Activated naive CD8-positive, alpha-beta T cell (primary cell): ENCODE results near the gene BLTP2.

Experiments
- H3K27ac Mint-ChIP-seq: one replicate; pipeline ENCODE4 v1.8.0; 2021; ENCODE audit warnings: mixed read lengths
- H3K27me3 Mint-ChIP-seq: one replicate; pipeline ENCODE4 v1.8.0; 2021; ENCODE audit warnings: mixed read lengths
- H3K36me3 Mint-ChIP-seq: one replicate; pipeline ENCODE4 v1.8.0; 2021; ENCODE audit warnings: mixed read lengths
- H3K4me1 Mint-ChIP-seq: one replicate; pipeline ENCODE4 v1.8.0; 2021; ENCODE audit warnings: low read depth, mixed read lengths
- H3K4me3 Mint-ChIP-seq: one replicate; pipeline ENCODE4 v1.8.0; 2021; ENCODE audit warnings: mild to moderate bottlenecking, mixed read lengths
- H3K9me3 Mint-ChIP-seq: one replicate; pipeline ENCODE4 v1.8.0; 2021; ENCODE audit warnings: low read depth, mixed read lengths

BLTP2 gene

GRCh38 chr17:28644787-28645575, at the start of gene BLTP2:
TSS of gene BLTP2 (minus strand) at chr17:28645158. CDS start at chr17:28645056, 102 bp downstream.
- H3K27ac Mint-ChIP-seq, result peak within 1 kb of the TSS; percentile 90
- no peaks in the 10 kb centered on the region for H3K9me3 Mint-ChIP-seq
- peak within 1 kb of the TSS; percentile 97 for H3K4me3 Mint-ChIP-seq
- H3K36me3 Mint-ChIP-seq, result peaks cover 9% of the 10 kb centered on the region
- H3K4me1 Mint-ChIP-seq, result peaks cover 34% of the 10 kb centered on the region
- no peaks in the 10 kb centered on the region for H3K27me3 Mint-ChIP-seq

- Mint-ChIP-seq H3K4me1 (no peaks in the 10 kb centered on the region), H3K9me3 (no peaks in the 10 kb centered on the region), H3K27ac (no peak overlapping the region), H3K4me3 (no peak overlapping the region), H3K36me3 (peaks cover 3% of the 10 kb centered on the region), H3K27me3 (no peaks in the 10 kb centered on the region)
Observed at GRCh38 chr17:28693869-28694268, 48.9 kb upstream of the BLTP2 start.

- no peaks in the 10 kb centered on the region for H3K9me3 Mint-ChIP-seq
- H3K27me3 Mint-ChIP-seq, result no peaks in the 10 kb centered on the region
- no peak overlapping the region for H3K4me3 Mint-ChIP-seq
- no peaks in the 10 kb centered on the region for H3K4me1 Mint-ChIP-seq
- H3K36me3 Mint-ChIP-seq, result peaks cover 9% of the 10 kb centered on the region
- no peak overlapping the region for H3K27ac Mint-ChIP-seq
Observed at GRCh38 chr17:28689011-28689410, 44.1 kb upstream of the BLTP2 start.

- peaks cover 6% of the 10 kb centered on the region for H3K36me3 Mint-ChIP-seq
Observed at GRCh38 chr17:28688481-28688880, 43.5 kb upstream of the BLTP2 start.

GRCh38 chr17:28686296-28686695, 41.3 kb upstream of the BLTP2 start:
- Mint-ChIP-seq H3K4me3 (no peak overlapping the region), H3K9me3 (no peaks in the 10 kb centered on the region), H3K27me3 (no peaks in the 10 kb centered on the region), H3K27ac (no peak overlapping the region), H3K4me1 (no peaks in the 10 kb centered on the region), H3K36me3 (peaks cover 6% of the 10 kb centered on the region)

More at GRCh38 chr17:28688481-28688880, 43.5 kb upstream of the BLTP2 start:
- Mint-ChIP-seq H3K27ac (no peak overlapping the region), H3K4me3 (no peak overlapping the region), H3K27me3 (no peaks in the 10 kb centered on the region), H3K4me1 (no peaks in the 10 kb centered on the region), H3K9me3 (no peaks in the 10 kb centered on the region)

GRCh38 chr17:28685366-28685765, 40.4 kb upstream of the BLTP2 start:
- Mint-ChIP-seq H3K4me1 (no peaks in the 10 kb centered on the region), H3K27me3 (no peaks in the 10 kb centered on the region), H3K27ac (no peak overlapping the region), H3K4me3 (no peak overlapping the region), H3K9me3 (no peaks in the 10 kb centered on the region), H3K36me3 (peaks cover 6% of the 10 kb centered on the region)

GRCh38 chr17:28684963-28685362, 40.0 kb upstream of the BLTP2 start:
- Mint-ChIP-seq H3K27me3 (no peaks in the 10 kb centered on the region), H3K9me3 (no peaks in the 10 kb centered on the region), H3K4me1 (no peaks in the 10 kb centered on the region), H3K4me3 (no peak overlapping the region), H3K36me3 (peaks cover 6% of the 10 kb centered on the region), H3K27ac (no peak overlapping the region)

GRCh38 chr17:28682655-28683054, 37.7 kb upstream of the BLTP2 start:
- H3K27me3 Mint-ChIP-seq, result no peaks in the 10 kb centered on the region

GRCh38 chr17:28675980-28676379, 31.0 kb upstream of the BLTP2 start:
- no peaks in the 10 kb centered on the region for H3K27me3 Mint-ChIP-seq
- H3K4me3 Mint-ChIP-seq, result no peak overlapping the region
- H3K9me3 Mint-ChIP-seq, result no peaks in the 10 kb centered on the region
- H3K36me3 Mint-ChIP-seq, result peaks cover 7% of the 10 kb centered on the region
- H3K4me1 Mint-ChIP-seq, result no peaks in the 10 kb centered on the region
- H3K27ac Mint-ChIP-seq, result no peak overlapping the region

More at GRCh38 chr17:28682655-28683054, 37.7 kb upstream of the BLTP2 start:
- H3K36me3 Mint-ChIP-seq, result peaks cover 6% of the 10 kb centered on the region
- no peak overlapping the region for H3K27ac Mint-ChIP-seq
- no peaks in the 10 kb centered on the region for H3K4me1 Mint-ChIP-seq
- no peaks in the 10 kb centered on the region for H3K9me3 Mint-ChIP-seq
- H3K4me3 Mint-ChIP-seq, result no peak overlapping the region

GRCh38 chr17:28675490-28675889, 30.5 kb upstream of the BLTP2 start:
- no peak overlapping the region for H3K27ac Mint-ChIP-seq
- H3K36me3 Mint-ChIP-seq, result peaks cover 7% of the 10 kb centered on the region
- no peak overlapping the region for H3K4me3 Mint-ChIP-seq
- no peaks in the 10 kb centered on the region for H3K9me3 Mint-ChIP-seq
- H3K4me1 Mint-ChIP-seq, result no peaks in the 10 kb centered on the region
- H3K27me3 Mint-ChIP-seq, result no peaks in the 10 kb centered on the region

- Mint-ChIP-seq H3K36me3 (peaks cover 7% of the 10 kb centered on the region), H3K4me3 (no peak overlapping the region), H3K27ac (no peak overlapping the region), H3K9me3 (no peaks in the 10 kb centered on the region), H3K27me3 (no peaks in the 10 kb centered on the region), H3K4me1 (peaks cover 30% of the 10 kb centered on the region)
Observed at GRCh38 chr17:28669918-28670317, 25.0 kb upstream of the BLTP2 start.

- peak overlapping the region; percentile 61 for H3K27ac Mint-ChIP-seq
- no peak overlapping the region for H3K4me3 Mint-ChIP-seq
- H3K36me3 Mint-ChIP-seq, result peaks cover 5% of the 10 kb centered on the region
- H3K4me1 Mint-ChIP-seq, result peaks cover 49% of the 10 kb centered on the region
- H3K9me3 Mint-ChIP-seq, result no peaks in the 10 kb centered on the region
- no peaks in the 10 kb centered on the region for H3K27me3 Mint-ChIP-seq
Observed at GRCh38 chr17:28667870-28668269, 22.9 kb upstream of the BLTP2 start.

GRCh38 chr17:28665994-28666393, 21.0 kb upstream of the BLTP2 start:
- H3K4me1 Mint-ChIP-seq, result peaks cover 56% of the 10 kb centered on the region
- peak overlapping the region; percentile 9 for H3K4me3 Mint-ChIP-seq
- H3K27ac Mint-ChIP-seq, result peak overlapping the region; percentile 51
- H3K27me3 Mint-ChIP-seq, result no peaks in the 10 kb centered on the region
- peaks cover 5% of the 10 kb centered on the region for H3K36me3 Mint-ChIP-seq
- H3K9me3 Mint-ChIP-seq, result no peaks in the 10 kb centered on the region

- Mint-ChIP-seq H3K36me3 (peaks cover 5% of the 10 kb centered on the region), H3K4me3 (peak overlapping the region; percentile 99), H3K27ac (peak overlapping the region; percentile 99), H3K4me1 (peaks cover 66% of the 10 kb centered on the region), H3K27me3 (no peaks in the 10 kb centered on the region), H3K9me3 (no peaks in the 10 kb centered on the region)
Observed at GRCh38 chr17:28663723-28664122, 18.8 kb upstream of the BLTP2 start.

- peak overlapping the region; percentile 99 for H3K27ac Mint-ChIP-seq
- peak overlapping the region; percentile 99 for H3K4me3 Mint-ChIP-seq
- H3K9me3 Mint-ChIP-seq, result no peaks in the 10 kb centered on the region
- H3K4me1 Mint-ChIP-seq, result peaks cover 56% of the 10 kb centered on the region
- no peaks in the 10 kb centered on the region for H3K27me3 Mint-ChIP-seq
- H3K36me3 Mint-ChIP-seq, result peaks cover 7% of the 10 kb centered on the region
Observed at GRCh38 chr17:28662527-28662829, 17.5 kb upstream of the BLTP2 start.
